HEK293 (cell line): ENCODE data around the gene CAMSAP3.

ENCODE experiments used
- MYNN ChIP-seq: fragments of 450-650 bp; formaldehyde crosslinking; IDR thresholded peaks from 2 replicates; pipeline ENCODE4 v1.5.1; 2016; ENCODE audit warnings: missing biosample characterization, missing genetic modification characterization, borderline replicate concordance
- ZBTB48 ChIP-seq: fragments of 450-650 bp; formaldehyde crosslinking; IDR thresholded peaks from 2 replicates; pipeline ENCODE4 v1.5.1; 2016; ENCODE audit warnings: missing biosample characterization, missing genetic modification characterization
- ZNF324 ChIP-seq: fragments of 450-650 bp; formaldehyde crosslinking; IDR thresholded peaks from 2 replicates; pipeline ENCODE4 v1.5.1; 2016; ENCODE audit warnings: missing biosample characterization, missing genetic modification characterization
- ZNF416 ChIP-seq: fragments of 450-650 bp; formaldehyde crosslinking; IDR thresholded peaks from 2 replicates; pipeline ENCODE4 v1.5.1; 2016; ENCODE audit warnings: missing biosample characterization, missing genetic modification characterization
- ZNF623 ChIP-seq: fragments of 450-650 bp; formaldehyde crosslinking; IDR thresholded peaks from 2 replicates; pipeline ENCODE4 v1.5.1; 2016; ENCODE audit warnings: missing biosample characterization, missing genetic modification characterization
- ZNF830 ChIP-seq: fragments of 450-650 bp; IDR thresholded peaks from 2 replicates; pipeline ENCODE4 v1.5.0; 2018; ENCODE audit warnings: missing biosample characterization, missing genetic modification characterization, low read depth, mild to moderate bottlenecking, moderate library complexity
- TF ChIP-seq, protein P1 (sequence below): fragments of 450-650 bp; formaldehyde crosslinking; IDR thresholded peaks from 2 replicates; pipeline ENCODE4 v1.5.1; 2017; ENCODE audit warnings: missing biosample characterization, missing genetic modification characterization
- TF ChIP-seq, protein P2 (sequence below): fragments of 450-650 bp; formaldehyde crosslinking; IDR thresholded peaks from 2 replicates; pipeline ENCODE4 v1.5.1; 2016; ENCODE audit warnings: missing biosample characterization, missing genetic modification characterization

DNA sequence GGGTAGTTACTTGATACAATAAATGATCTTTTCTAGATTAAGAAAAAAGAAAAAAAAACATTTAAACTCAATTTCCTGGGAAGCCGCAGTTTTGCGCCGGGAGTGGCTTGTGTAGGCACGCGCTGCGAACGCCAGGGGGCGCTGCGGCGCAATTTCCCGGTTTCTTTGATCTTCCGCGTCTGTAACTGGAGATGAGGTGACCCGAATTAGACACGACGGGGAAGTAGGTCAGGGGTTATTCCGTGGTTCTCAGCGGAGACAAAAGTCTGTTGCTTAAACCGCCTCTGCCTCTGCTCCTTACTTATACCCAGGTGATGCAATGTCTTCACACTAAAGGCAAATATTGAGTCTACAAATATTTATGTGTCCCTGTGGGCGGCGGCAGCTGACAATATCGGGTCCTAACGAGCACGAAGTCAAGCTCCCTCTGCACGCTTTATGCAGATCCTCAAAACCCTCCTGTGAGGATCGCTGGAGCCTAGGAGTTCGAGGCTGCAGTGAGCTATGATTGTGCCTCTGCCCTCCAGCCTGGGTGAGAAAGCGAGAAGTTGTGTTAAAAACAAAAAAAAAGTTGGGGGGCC, 56.5 kb downstream of the CAMSAP3 start:
- TF ChIP-seq, protein P1, sequence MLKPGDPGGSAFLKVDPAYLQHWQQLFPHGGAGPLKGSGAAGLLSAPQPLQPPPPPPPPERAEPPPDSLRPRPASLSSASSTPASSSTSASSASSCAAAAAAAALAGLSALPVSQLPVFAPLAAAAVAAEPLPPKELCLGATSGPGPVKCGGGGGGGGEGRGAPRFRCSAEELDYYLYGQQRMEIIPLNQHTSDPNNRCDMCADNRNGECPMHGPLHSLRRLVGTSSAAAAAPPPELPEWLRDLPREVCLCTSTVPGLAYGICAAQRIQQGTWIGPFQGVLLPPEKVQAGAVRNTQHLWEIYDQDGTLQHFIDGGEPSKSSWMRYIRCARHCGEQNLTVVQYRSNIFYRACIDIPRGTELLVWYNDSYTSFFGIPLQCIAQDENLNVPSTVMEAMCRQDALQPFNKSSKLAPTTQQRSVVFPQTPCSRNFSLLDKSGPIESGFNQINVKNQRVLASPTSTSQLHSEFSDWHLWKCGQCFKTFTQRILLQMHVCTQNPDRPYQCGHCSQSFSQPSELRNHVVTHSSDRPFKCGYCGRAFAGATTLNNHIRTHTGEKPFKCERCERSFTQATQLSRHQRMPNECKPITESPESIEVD (tag by site-specific recombination): 0 out of 2 replicates have a peak, but pooled peaks have one; percentile 33
- TF ChIP-seq ZNF416 (no peak), MYNN (no peak), ZBTB48 (tag by site-specific recombination) (peak; percentile 62; the same call in 1 of the 2 replicates), ZNF623 (tag by site-specific recombination) (no peak), ZNF324 (0 out of 2 replicates have a peak, but pooled peaks have one; percentile 47), ZNF830 (tag by site-specific recombination) (no peak)
- TF ChIP-seq, protein P2, sequence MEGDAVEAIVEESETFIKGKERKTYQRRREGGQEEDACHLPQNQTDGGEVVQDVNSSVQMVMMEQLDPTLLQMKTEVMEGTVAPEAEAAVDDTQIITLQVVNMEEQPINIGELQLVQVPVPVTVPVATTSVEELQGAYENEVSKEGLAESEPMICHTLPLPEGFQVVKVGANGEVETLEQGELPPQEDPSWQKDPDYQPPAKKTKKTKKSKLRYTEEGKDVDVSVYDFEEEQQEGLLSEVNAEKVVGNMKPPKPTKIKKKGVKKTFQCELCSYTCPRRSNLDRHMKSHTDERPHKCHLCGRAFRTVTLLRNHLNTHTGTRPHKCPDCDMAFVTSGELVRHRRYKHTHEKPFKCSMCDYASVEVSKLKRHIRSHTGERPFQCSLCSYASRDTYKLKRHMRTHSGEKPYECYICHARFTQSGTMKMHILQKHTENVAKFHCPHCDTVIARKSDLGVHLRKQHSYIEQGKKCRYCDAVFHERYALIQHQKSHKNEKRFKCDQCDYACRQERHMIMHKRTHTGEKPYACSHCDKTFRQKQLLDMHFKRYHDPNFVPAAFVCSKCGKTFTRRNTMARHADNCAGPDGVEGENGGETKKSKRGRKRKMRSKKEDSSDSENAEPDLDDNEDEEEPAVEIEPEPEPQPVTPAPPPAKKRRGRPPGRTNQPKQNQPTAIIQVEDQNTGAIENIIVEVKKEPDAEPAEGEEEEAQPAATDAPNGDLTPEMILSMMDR (tag by site-specific recombination): peak; percentile 83
